SK-N-SH (cell line): ENCODE results near the gene SRGAP1. TPM values are rescaled to one million over a fixed set of nuclear protein-coding genes. Genes with fewer than 3 reads are reported as not detected.

Experiments used
- CTCF ChIA-PET: fragments of 300-600, 350-600 bp; formaldehyde crosslinking; extraction: SDS; loops from one replicate; lab custom pipeline; 2021; lab: Yijun Ruan, JAX
- POLR2A ChIA-PET: fragments of 350-600 bp; sonication (Branson Sonifier 250); formaldehyde crosslinking; extraction: SDS; loops from one replicate; lab custom pipeline; 2020; ENCODE audit warnings: antibody characterized with exemption, inconsistent platforms; lab: Yijun Ruan, JAX
- DNase-seq: peaks from one replicate; pipeline ENCODE4 v3.0.0; 2012
- H2AFZ ChIP-seq: fragments of 200-600 bp; sonication (generic); 2 replicates; pipeline ENCODE4 v1.8.1; 2016; ENCODE audit warnings: antibody characterized with exemption, mild to moderate bottlenecking, low read depth
- H3F3A ChIP-seq: fragments of 200-600 bp; sonication (generic); replicated peaks from 2 replicates; pipeline ENCODE3; 2016; ENCODE audit warnings: antibody characterized with exemption, mild to moderate bottlenecking; ENCODE audit not compliant: insufficient read depth
- H3K27ac ChIP-seq, 2 experiments: fragments of 200-500 bp in 1 of 2; fragments of 200-600 bp in 1 of 2; sonication (Bioruptor generic) in 1 of 2; sonication (generic), shearing (Covaris generic) in 1 of 2; 2 replicates each; pipeline versions ENCODE4 v1.5.1 to v1.6.1; 2014 to 2016; ENCODE audit warnings: low read depth in 2 of 2, inconsistent platforms in 1 of 2, low read length in 1 of 2, mild to moderate bottlenecking in 1 of 2, mixed read lengths in 1 of 2
- H3K27me3 ChIP-seq: fragments of 200-600 bp; sonication (generic), shearing (Covaris generic); 2 replicates; pipeline ENCODE4 v1.6.1; 2016; ENCODE audit warnings: mixed run types; ENCODE audit not compliant: insufficient read depth
- H3K36me3 ChIP-seq, 2 experiments: fragments of 200-500 bp in 1 of 2; fragments of 200-600 bp in 1 of 2; sonication (Bioruptor generic) in 1 of 2; sonication (generic) in 1 of 2; replicated peaks in 1 of 2; 2 replicates each; pipeline versions ENCODE3 to v1.5.1; 2014 to 2016; ENCODE audit warnings: low read length in 1 of 2, mild to moderate bottlenecking in 1 of 2; ENCODE audit not compliant: insufficient read depth in 2 of 2, control insufficient read depth in 1 of 2
- H3K4me1 ChIP-seq, 2 experiments: fragments of 200-500 bp in 1 of 2; fragments of 200-600 bp in 1 of 2; sonication (Bioruptor generic) in 1 of 2; sonication (generic), shearing (Covaris generic) in 1 of 2; 2 replicates each; pipeline versions ENCODE4 v1.5.1 to v1.6.1; 2014 to 2016; ENCODE audit warnings: low read depth in 1 of 2, low read length in 1 of 2, mixed run types in 1 of 2; ENCODE audit not compliant: insufficient read depth in 2 of 2, control insufficient read depth in 1 of 2
- H3K4me2 ChIP-seq: fragments of 200-600 bp; sonication (generic), shearing (Covaris generic); 2 replicates; pipeline ENCODE4 v1.6.1; 2017; ENCODE audit warnings: mixed run types
- H3K4me3 ChIP-seq, 2 experiments: fragments of 200-500 bp in 1 of 2; fragments of 200-600 bp in 1 of 2; sonication (Bioruptor generic) in 1 of 2; sonication (generic), shearing (Covaris generic) in 1 of 2; 2 replicates each; pipeline versions ENCODE4 v1.5.1 to v1.8.1; 2014 to 2016; ENCODE audit warnings: low read depth in 2 of 2, inconsistent platforms in 1 of 2, low read length in 1 of 2, mild to moderate bottlenecking in 1 of 2, mixed read lengths in 1 of 2, moderate library complexity in 1 of 2
- H3K79me2 ChIP-seq: fragments of 200-600 bp; sonication (generic); 2 replicates; pipeline ENCODE4 v1.8.1; 2017; ENCODE audit warnings: mild to moderate bottlenecking; ENCODE audit not compliant: insufficient read depth
- H3K9ac ChIP-seq: fragments of 200-600 bp; sonication (generic); 2 replicates; pipeline ENCODE4 v1.6.1; 2017; ENCODE audit warnings: mixed run types
- H3K9me2 ChIP-seq: fragments of 200-600 bp; sonication (generic); 2 replicates; pipeline ENCODE4 v1.6.1; 2017; ENCODE audit warnings: mixed run types
- H3K9me3 ChIP-seq: fragments of 200-600 bp; sonication (generic); 2 replicates; pipeline ENCODE4 v1.6.1; 2017; ENCODE audit warnings: mixed run types, mild to moderate bottlenecking, moderate library complexity
- H4K20me1 ChIP-seq: fragments of 200-600 bp; sonication (generic); 2 replicates; pipeline ENCODE4 v1.6.1; 2017; ENCODE audit warnings: mild to moderate bottlenecking, mixed run types; ENCODE audit not compliant: insufficient read depth
- CTCF ChIP-seq: fragments of 200-600 bp; sonication (generic); IDR thresholded peaks from 2 replicates; pipeline ENCODE4 v1.6.1; 2017; ENCODE audit warnings: antibody characterized with exemption, mild to moderate bottlenecking, moderate library complexity
- EP300 ChIP-seq, 2 experiments: IDR thresholded peaks; 2 replicates each; pipeline versions ENCODE4 v1.4.0 to v1.6.1; 2012; ENCODE audit warnings: borderline replicate concordance in 1 of 2, low read depth in 1 of 2, low read length in 1 of 2
- FOSL2 ChIP-seq: IDR thresholded peaks from 2 replicates; pipeline ENCODE4 v1.4.0; 2012; ENCODE audit warnings: low read depth, mild to moderate bottlenecking, moderate library complexity, borderline replicate concordance
- FOXJ3 ChIP-seq: sonication (generic); formaldehyde crosslinking; IDR thresholded peaks from 2 replicates; pipeline ENCODE4 v1.5.1; 2020; ENCODE audit warnings: mild to moderate bottlenecking, missing genetic modification reagents
- MXI1 ChIP-seq: IDR thresholded peaks from 2 replicates; pipeline ENCODE4 v1.6.1; 2012; ENCODE audit warnings: mild to moderate bottlenecking, low read depth, low read length, improper control_type of control experiment
- NFIC ChIP-seq: IDR thresholded peaks from 2 replicates; pipeline ENCODE4 v1.4.0; 2012; ENCODE audit warnings: borderline replicate concordance
- PBX3 ChIP-seq: IDR thresholded peaks from 2 replicates; pipeline ENCODE4; 2012
- POLR2AphosphoS5 ChIP-seq: IDR thresholded peaks from 2 replicates; pipeline ENCODE4 v1.6.1; 2012; ENCODE audit warnings: low read depth, low read length
- RAD21 ChIP-seq: IDR thresholded peaks from 2 replicates; pipeline ENCODE4 v1.6.1; 2012; ENCODE audit warnings: mild to moderate bottlenecking, low read length
- RCOR1 ChIP-seq: fragments of 150-350 bp; IDR thresholded peaks from 2 replicates; pipeline ENCODE4 v1.6.1; 2017; ENCODE audit warnings: antibody characterized with exemption, low read length
- RFX5 ChIP-seq: IDR thresholded peaks from 2 replicates; pipeline ENCODE4 v1.6.1; 2012; ENCODE audit warnings: mild to moderate bottlenecking, improper control_type of control experiment, low read length
- TCF12 ChIP-seq: IDR thresholded peaks from 2 replicates; pipeline ENCODE4 v1.4.0; 2012
- TEAD4 ChIP-seq: IDR thresholded peaks from 2 replicates; pipeline ENCODE4 v1.4.0; 2012; ENCODE audit warnings: mild to moderate bottlenecking, borderline replicate concordance; ENCODE audit not compliant: insufficient read depth
- USF1 ChIP-seq: IDR thresholded peaks from 2 replicates; pipeline ENCODE4 v1.4.0; 2012; ENCODE audit warnings: low read depth, borderline replicate concordance
- YY1 ChIP-seq: IDR thresholded peaks from 2 replicates; pipeline ENCODE4 v1.4.0; 2012; ENCODE audit warnings: low read depth, mild to moderate bottlenecking
- WGBS: methylation state at CpG from one replicate; pipeline ENCODE4 v1.1.6; 2017; ENCODE audit warnings: low lambda C conversion rate; 5-methylcytosine and 5-hydroxymethylcytosine counted together
- polyA plus RNA-seq, 3 experiments: library from polyadenylated mRNA; depleted of rRNA; stranded (reverse); fragments of >200 nt; gene quantifications; 2 replicates each; pipeline ENCODE4 v1.2.3, GENCODE V29; 2012

SRGAP1 gene
- polyA plus RNA-seq, 1 of the 3 experiments (the other 2 are of a cell fraction): 2.6 TPM

GRCh38 chr12:64099397-64099796 is 254.9 kb downstream of the SRGAP1 start (continued):
- TF ChIP-seq NFIC: peak; percentile 82
- TF ChIP-seq RAD21: no peak
- no peak; the same call in 1 of the 2 replicates for TF ChIP-seq PBX3
- 0 out of 2 replicates have a peak, but pooled peaks have one; percentile 37 for TF ChIP-seq TEAD4
- TF ChIP-seq TCF12: peak; percentile 86
- no peak for TF ChIP-seq CTCF
- no peak for TF ChIP-seq RCOR1
- TF ChIP-seq, all 33 proteins: peak for 9

- no peaks in the 10 kb centered on the region for H3K27me3 ChIP-seq
Observed at GRCh38 chr12:64102339-64102738, 257.8 kb downstream of the SRGAP1 start.

GRCh38 chr12:64103825-64104740 is 259.6 kb downstream of the SRGAP1 start:
- ChIA-PET POLR2A (no interaction called here), CTCF (interaction anchor here (0.7 to 1.3 kb wide), 2 partner anchors 9 to 263 kb away, joined by 3 to 4 read pairs; no protein-coding TSS in a partner anchor)
- Histone ChIP-seq H3K9me3 (no peaks in the 10 kb centered on the region), H3K9me2 (no peaks in the 10 kb centered on the region), H4K20me1 (no peaks in the 10 kb centered on the region), H3K36me3 (peaks cover 9 to 26% of the 10 kb centered on the region in 2 experiments), H3K79me2 (no peaks in the 10 kb centered on the region), H3K4me3 (no peak overlapping the region), H3K27me3 (no peaks in the 10 kb centered on the region), H3K4me2 (no peak overlapping the region), H2AFZ (no peak overlapping the region), H3K27ac (peak overlapping the region in 1 of 2 experiments; percentile 39; a peak in 1 of 4 replicates), H3K9ac (no peak overlapping the region), H3F3A (no peaks in the 10 kb centered on the region)
- WGBS: 79% methylated on average over 8 of the region's 10 CpGs
- no peak for DNase-seq
- TF ChIP-seq PBX3 (peak; percentile 76), FOSL2 (0 out of 2 replicates have a peak, but pooled peaks have one; percentile 27), USF1 (no peak), FOXJ3 (no peak), EP300 (IDR thresholded peaks at IDR 0.05; ENCODE audit: borderline replicate concordance in 1 of 2, low read depth in 1 of 2, low read length in 1 of 2) (no peak), RCOR1 (no peak), POLR2AphosphoS5 (no peak), YY1 (no peak)
- TF ChIP-seq, all 33 proteins: peak for 2
- H3K4me1 ChIP-seq: peaks cover under 1 to 2% of the 10 kb centered on the region in 2 experiments; a peak in 3 of 4 replicates

More at GRCh38 chr12:64102339-64102738, 257.8 kb downstream of the SRGAP1 start:
- H3K79me2 ChIP-seq: no peaks in the 10 kb centered on the region
- H3F3A ChIP-seq: no peaks in the 10 kb centered on the region
- H3K9me2 ChIP-seq: no peaks in the 10 kb centered on the region
- no peak overlapping the region for H3K9ac ChIP-seq
- no peak for DNase-seq
- H3K27ac ChIP-seq: no peak overlapping the region
- H3K36me3 ChIP-seq: peaks cover 8 to 27% of the 10 kb centered on the region in 2 experiments
- peaks cover 4 to 6% of the 10 kb centered on the region in 2 experiments; a peak in 3 of 4 replicates for H3K4me1 ChIP-seq
- ChIA-PET CTCF (interaction anchor here (2.0 kb wide), 1 partner anchor 258 kb away, joined by 5 read pairs; the partner anchor contains the start of gene SRGAP1), POLR2A (no interaction called here)
- 93% methylated on average over 4 of the region's 4 CpGs for WGBS
- no peak for TF ChIP-seq POLR2AphosphoS5
- no peak for TF ChIP-seq MXI1
- TF ChIP-seq TCF12: no peak
- TF ChIP-seq RFX5: no peak
- H4K20me1 ChIP-seq: no peaks in the 10 kb centered on the region
- H3K4me2 ChIP-seq: no peak overlapping the region
- H3K9me3 ChIP-seq: no peaks in the 10 kb centered on the region
- no peak overlapping the region for H3K4me3 ChIP-seq
- no peak overlapping the region for H2AFZ ChIP-seq
